Measurements from ENCODE around the gene IQCK.
"Not testable (repeated sequence)": the region's sequence is repeated elsewhere in the genome, so short reads cannot be mapped to it uniquely, and the experiment has no call there.

IQCK gene

DNA sequence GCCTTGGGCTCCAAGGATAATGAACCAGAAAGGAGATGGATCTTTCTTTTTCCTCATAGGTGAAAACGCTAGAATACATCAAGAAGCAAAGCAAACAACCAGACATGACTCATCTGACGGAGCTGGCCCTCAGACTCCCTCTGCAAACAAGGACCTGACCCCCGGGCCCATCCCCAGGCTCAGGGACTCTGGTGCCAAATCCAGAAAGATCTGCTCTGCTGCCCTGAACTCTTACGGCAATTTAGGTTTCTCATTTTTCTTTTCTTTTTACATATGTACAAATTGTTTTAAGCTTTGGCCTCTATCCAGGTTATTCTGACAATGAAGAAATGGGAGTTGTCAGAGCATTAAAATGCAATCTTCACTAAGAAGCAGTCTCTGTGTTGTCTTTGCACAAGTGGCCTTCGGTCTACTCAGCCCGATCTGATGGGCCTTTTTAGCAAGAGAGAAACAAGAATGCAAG is 17.7 kb upstream of the IQCK start:
- DNase-seq, result no peak

DNA sequence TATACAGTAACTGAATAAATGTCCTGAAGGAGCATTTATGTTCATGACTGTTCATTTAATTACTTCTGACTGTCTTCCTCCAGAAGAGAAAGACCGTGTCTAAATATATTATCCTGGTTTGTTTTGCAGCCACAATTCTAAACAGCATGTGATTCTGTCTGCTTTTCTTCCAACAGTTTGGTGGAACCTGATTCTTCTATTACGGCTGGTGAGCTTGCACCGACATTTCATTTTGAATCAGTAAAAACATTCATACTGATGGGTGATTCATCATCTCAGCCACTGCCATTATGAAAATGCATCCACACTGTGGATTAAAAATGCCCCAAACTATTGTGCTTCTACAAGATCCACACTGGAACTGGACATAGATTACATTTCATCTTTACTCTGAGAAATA is 17.0 kb upstream of the IQCK start:
- no peak for DNase-seq

GRCh38 chr16:19703172-19703889 is 14.7 kb upstream of the IQCK start:
- DNase-seq, result peak; percentile 37

GRCh38 chr16:19704321-19705145 is 13.5 kb upstream of the IQCK start:
- DNase-seq, result no peak

GRCh38 chr16:19705146-19705501 is 12.9 kb upstream of the IQCK start:
- DNase-seq, result no peak

DNA sequence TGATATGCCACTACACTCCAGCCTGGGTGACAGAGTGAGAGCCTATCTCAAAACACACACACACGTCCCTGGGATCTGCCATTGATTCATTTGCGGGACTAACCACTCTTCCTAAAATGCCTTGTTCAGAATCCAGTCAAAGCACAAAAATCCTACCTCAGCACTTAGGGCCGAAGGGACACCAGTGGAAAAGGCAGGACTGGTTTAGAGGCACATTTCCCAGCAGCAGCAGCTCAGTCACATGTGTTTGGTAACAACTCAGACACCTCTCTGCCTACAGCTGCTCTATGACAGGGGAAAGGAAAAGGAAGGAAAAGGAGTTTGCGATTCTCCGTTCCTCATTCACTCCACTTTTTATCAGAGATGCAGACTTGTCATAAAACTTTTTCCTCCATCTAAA is 12.2 kb upstream of the IQCK start:
- no peak for DNase-seq

- no peak for DNase-seq
These were observed 11.2 kb upstream of the IQCK start for GRCh38 chr16:19706846-19707245.

- DNase-seq, result no peak
These were observed 10.3 kb upstream of the IQCK start for GRCh38 chr16:19707569-19708295.

DNA sequence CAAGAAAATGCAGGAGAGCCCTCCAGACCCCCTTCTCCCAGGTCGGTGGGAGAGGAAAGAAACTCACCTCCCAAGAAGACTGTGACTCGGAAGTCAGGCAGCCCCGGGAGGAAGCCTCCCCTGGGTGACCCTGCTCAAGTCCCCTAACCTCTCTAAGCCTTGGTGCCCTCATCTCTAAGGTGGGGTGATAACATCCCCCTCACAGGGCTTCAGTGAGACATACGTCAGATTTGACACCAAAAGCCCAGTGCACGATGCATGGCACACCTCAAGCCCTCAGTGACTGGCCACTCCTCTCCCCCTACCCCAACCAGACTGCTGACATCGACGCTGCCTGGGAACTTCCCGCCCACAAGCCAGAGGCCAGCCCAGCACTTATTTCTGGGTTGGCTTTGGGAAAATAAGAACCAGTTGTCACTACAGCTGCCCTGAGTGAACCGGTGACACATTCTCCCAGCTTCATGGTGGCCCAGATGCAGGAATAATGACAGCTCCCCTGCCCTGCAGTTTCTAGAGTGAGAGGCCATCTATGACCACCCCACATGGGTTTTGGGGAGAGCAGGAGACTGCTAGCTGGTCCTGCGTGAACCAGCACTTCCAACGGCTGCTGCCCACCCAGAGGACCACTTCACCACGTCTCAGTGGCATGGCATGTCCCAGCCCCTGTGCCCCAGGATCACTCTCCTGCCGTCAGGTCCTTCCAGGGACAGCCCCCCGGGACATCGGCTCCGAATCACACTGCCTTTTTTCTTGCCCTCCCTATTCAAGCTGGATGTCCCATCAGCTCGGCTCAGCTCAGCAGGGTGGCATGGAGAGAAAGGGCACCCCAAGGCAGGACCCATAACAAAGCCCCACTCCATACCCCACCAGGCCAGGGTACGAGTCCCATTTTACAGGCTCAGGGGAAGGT is 9.5 kb upstream of the IQCK start:
- no peak for DNase-seq

GRCh38 chr16:19709381-19710136 is 8.5 kb upstream of the IQCK start:
- DNase-seq, result no peak

DNA sequence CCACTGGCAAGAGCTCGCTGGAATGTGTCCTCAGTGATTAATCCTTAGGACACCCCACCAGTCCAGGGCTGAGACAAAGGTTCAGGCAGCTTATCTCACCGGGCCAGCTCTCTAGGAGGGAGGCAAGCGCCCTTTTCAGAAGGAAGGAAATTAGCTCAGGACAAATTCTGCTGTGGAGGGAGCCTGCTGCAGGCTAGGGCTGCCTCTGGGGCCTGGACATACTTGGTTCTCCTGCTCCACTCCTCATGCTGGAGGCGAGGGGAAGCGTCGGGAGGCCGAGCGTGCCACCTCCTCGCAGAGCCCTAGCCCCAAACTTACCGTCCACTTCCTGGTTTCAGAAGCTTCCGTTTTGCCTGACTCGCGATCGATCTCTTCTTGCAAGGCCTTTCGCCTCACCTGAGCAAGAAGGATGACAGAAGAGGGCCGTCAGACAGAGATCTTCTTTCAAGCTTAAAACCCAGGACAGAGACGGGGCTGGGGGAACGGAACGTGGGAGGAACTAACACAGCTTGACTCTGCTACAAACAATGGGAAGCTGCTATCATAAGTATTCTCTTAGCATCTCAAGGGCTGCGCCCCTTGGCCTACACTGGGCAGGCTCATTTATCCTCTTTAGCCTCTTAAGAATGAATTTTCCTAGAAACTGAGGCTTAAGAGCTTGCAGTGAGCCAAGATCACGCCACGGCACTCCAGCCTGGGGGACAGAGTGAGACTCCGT is 7.7 kb upstream of the IQCK start:
- DNase-seq, result no peak

DNA sequence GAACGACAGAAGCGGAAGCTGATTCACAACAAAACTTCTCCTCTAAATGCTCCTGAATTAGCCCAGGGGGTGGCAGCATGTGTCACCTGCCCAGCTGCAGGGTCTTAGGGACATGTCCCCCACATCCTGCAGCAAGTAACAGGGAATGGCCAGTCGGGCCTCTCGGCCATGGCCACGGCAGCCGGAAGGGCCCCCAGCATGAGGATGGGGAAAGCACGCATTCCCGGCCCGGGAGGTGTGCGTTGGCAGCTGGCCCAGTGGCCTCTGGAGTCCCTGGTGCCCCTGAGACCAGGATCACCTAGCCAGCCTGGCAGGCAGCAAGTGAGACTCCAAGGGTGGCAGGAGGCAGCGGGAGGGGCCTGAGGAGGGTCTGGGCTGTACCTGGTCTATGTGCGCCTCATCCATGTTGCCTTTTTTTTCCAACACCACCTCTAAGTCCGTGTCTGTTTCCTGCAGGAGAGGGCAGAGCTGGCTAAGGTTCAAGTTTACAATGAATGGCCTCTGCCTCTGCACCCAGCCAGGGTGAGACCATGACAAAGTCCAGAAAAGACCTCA is 7.0 kb upstream of the IQCK start:
- no peak for DNase-seq

DNA sequence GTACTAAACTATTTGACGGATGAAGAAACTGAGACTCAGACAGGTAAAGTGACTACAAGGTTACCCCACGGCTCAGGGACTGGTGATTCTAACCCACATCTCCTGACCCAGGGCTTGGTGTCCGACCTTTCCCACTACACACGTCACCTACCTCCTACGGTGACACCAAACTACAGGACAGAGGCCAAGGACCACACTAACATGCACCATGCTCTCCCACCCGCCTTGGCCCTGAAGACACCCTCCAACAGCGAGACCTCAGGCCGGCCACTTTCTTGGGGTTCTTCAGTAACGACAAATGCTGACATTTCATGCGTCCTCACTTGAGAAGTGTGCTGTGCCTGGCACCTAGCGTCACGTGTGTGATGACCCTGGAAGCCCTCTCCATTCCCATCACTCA is 6.4 kb upstream of the IQCK start:
- no peak for DNase-seq

DNA sequence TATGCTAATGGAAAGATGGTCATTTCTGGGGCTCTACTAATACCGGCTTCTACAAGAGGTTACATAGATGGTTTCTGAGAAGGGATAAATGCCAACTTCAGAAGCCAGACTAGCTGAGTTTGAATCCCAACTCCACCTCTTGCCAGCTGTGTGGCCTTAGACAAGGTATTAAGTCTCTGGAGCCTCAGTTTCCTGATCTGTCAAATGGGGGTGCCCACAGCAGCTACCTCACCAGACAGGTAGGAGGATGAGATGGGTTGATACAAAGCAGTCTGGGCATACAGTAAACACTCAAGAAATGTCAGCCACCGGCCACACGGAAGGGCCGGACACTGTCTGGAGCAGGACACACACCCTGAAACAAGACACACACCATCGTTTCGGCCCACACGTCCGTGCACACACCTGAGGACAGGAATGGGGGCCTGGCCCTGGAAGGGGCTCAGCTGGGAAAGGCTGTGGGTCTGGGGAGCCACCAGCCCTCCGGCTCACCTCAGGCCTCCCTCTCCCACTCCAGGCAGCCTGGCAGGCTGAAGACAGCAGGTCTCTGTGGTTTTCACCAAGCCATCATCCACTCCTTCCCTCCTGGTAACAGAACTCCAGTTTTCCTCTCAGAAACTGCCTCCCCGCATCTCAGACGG is 5.5 kb upstream of the IQCK start:
- DNase-seq, result no peak

- no peak for DNase-seq
These were observed 4.4 kb upstream of the IQCK start for GRCh38 chr16:19713697-19714096.

DNA sequence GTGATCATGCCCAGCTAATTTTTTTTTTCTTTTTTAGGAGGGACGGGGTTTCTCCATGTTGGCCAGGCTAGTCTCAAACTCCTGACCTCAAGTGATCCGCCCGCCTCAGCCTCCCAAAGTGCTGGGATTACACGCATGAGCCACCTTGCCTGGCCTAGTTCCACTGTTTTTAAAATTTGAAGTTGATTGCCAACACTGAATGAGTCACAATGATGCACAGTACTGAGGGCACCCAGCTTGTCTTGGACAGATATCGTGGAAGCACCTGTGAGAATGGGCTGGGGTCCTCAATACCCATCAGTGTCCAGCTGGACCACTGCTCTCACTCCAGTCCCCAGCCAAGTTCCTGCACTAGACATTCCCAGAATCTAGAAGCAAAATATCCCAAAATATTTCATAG is 2.5 kb upstream of the IQCK start:
- no peak for DNase-seq

DNA sequence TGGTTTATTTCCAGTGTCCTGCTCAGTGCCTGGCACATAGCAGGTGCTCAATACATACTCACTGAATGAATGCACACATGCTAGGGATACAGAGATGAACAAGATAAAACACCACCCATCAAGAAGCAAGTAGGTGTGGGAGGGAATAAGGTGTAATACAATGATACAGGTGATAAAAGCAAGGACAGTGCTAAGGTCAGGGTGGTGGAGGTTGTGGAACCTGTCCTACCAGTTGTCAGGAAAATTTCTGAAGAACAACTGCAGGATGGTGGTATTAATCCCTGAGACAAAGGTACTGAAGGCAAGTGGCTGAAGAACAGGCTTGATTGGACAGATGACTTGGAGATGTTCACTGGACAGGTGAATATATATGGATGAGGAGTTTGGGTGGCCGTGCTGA is 1.9 kb upstream of the IQCK start:
- DNase-seq, result no peak

DNA sequence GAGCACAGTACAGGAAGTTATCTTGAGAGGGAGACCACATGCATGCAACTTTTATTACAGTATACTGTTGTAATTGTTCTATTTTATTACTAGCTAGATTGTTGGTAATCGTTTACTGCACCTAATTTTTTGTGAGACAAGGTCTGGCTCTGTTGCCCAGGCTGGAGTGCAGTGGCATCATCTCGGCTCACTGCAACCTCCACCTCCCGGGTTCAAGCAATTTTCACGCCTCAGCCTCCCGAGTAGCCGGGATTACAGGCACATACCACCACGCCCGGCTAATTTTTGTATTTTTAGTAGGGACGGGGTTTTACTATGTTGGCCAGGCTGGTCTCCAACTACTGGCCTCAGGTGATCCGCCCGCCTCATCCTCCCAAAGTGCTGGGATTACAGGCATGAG is 1.3 kb upstream of the IQCK start:
- DNase-seq, result not testable (repeated sequence)

- no peak for DNase-seq
These were observed 757 bp upstream of the IQCK start for GRCh38 chr16:19717314-19717713.

- DNase-seq, result no peak
These were observed 524 bp downstream of the IQCK start for GRCh38 chr16:19718624-19718965.

All from MV-4-11 (cell line).